Measurements from ENCODE around the gene UBR3.
A peak's percentile ranks its signal among the peaks of the same experiment; 100 is the strongest.
"Not testable (repeated sequence)": the region's sequence is repeated elsewhere in the genome, so short reads cannot be mapped to it uniquely, and the experiment has no call there.

Gene UBR3

DNA sequence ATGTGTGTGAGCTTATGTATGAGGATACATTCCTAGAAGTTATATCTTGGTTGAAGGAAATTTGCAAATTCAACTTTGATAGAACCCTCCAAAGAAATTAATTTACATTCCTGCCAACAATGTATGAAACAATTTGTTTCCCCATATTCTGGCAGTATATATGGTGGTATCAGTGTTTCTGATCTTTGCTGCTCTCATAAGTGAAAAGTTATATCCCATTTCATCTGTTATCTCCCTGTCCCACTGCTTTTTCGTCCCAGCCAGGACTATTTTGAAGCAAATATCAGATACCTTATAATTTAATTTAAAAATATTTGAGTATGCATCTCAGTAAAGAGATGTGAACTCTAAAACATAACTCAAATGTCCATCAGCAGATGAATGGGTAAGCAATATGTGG lies 7.1 kb downstream of the UBR3 start:
- H3K9me3 ChIP-seq = no peaks in the 10 kb centered on the region
- H3K27me3 ChIP-seq (ENCODE audit: low read depth) = no peaks in the 10 kb centered on the region
- peaks cover 6% of the 10 kb centered on the region for H3K36me3 ChIP-seq (replicated peaks)
- no peak for DNase-seq (ENCODE audit: low spot score in 2 of 2)
- in situ Hi-C loops (cut with MboI; ENCODE audit: low sequenced_read_pairs) = no loop called here
- no peaks in the 10 kb centered on the region; the same call in none of the 2 replicates for H3K4me1 ChIP-seq
- H3K4me3 ChIP-seq = no peak overlapping the region

DNA sequence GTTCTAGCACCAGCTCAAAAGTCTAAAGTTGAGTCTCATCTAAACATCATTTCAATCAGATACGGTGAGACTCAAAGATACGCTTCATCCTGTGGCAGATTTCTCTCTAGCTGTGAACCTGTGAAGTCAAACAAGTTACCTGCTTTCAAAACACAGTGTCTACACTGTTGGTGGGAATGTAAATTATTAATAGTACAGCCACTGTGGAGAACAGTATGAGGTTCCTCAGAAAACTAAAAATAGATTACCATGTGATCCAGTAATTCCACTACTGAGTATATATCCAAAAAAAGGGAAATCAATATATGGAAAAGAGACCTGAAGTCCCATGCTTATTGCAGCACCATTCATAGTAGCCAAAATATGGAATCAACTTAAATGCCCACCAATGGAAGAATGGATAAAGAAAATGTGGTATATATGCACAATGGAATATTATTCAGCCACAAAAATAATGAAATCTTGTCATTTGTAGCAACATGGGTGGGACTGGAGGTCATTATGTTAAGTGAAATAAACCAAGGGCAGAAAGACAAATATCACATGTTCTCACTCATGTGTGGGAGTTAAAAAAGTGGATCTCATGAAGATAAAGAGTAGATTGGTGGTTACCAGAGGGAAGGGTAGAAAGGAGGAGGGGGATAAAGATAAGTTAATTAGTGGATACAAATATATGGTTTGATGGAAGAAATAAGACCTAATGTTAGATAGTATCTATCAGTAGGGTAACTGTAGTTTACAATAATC lies 11.7 kb downstream of the UBR3 start:
- Histone ChIP-seq H3K27me3 (ENCODE audit: low read depth) (no peaks in the 10 kb centered on the region), H3K36me3 (replicated peaks) (no peaks in the 10 kb centered on the region; the same call in none of the 2 replicates), H3K4me3 (no peak overlapping the region), H3K9me3 (no peaks in the 10 kb centered on the region), H3K4me1 (no peaks in the 10 kb centered on the region; the same call in none of the 2 replicates)
- in situ Hi-C loops (cut with MboI; ENCODE audit: low sequenced_read_pairs) = no loop called here
- DNase-seq (ENCODE audit: low spot score in 2 of 2) = no peak

GRCh38 chr2:169839954-169840746 lies 12.9 kb downstream of the UBR3 start:
- in situ Hi-C loops (cut with MboI; ENCODE audit: low sequenced_read_pairs) = no loop called here
- Histone ChIP-seq H3K36me3 (replicated peaks) (no peaks in the 10 kb centered on the region; the same call in none of the 2 replicates), H3K27me3 (ENCODE audit: low read depth) (no peaks in the 10 kb centered on the region), H3K9me3 (no peaks in the 10 kb centered on the region), H3K4me3 (no peak overlapping the region), H3K4me1 (no peaks in the 10 kb centered on the region; the same call in 1 of the 2 replicates)
- no peak for DNase-seq (ENCODE audit: low spot score in 2 of 2)

- no peak for DNase-seq (ENCODE audit: low spot score in 2 of 2)
- no peaks in the 10 kb centered on the region for H3K27me3 ChIP-seq (ENCODE audit: low read depth)
- in situ Hi-C loops (cut with MboI; ENCODE audit: low sequenced_read_pairs) = no loop called here
- H3K4me3 ChIP-seq = no peak overlapping the region
- H3K36me3 ChIP-seq (replicated peaks) = no peaks in the 10 kb centered on the region; the same call in none of the 2 replicates
- no peaks in the 10 kb centered on the region; the same call in 1 of the 2 replicates for H3K4me1 ChIP-seq
- no peaks in the 10 kb centered on the region for H3K9me3 ChIP-seq
Measured at GRCh38 chr2:169840747-169841142, 13.5 kb downstream of the UBR3 start.

DNA sequence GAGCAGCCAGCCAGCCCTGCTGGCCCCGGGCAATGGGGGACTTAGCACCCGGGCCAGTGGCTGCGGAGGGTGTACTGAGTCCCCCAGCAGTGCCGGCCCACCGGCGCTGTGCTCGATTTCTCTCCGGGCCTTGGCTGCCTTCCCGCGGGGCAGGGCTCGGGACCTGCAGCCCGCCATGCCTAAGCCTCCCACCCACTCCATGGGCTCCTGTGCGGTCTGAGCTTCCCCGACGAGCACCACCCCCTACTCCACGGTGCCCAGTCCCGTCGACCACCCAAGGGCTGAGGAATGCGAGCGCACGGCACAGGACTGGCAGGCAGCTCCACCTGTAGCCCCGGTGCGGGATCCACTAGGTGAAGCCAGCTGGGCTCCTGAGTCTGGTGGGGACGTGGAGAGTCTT lies 14.4 kb downstream of the UBR3 start:
- H3K27me3 ChIP-seq (ENCODE audit: low read depth); H3K4me3 ChIP-seq; H3K9me3 ChIP-seq; in situ Hi-C loops (cut with MboI; ENCODE audit: low sequenced_read_pairs); DNase-seq (ENCODE audit: low spot score in 2 of 2); H3K4me1 ChIP-seq; H3K36me3 ChIP-seq (replicated peaks): not testable (repeated sequence)

DNA sequence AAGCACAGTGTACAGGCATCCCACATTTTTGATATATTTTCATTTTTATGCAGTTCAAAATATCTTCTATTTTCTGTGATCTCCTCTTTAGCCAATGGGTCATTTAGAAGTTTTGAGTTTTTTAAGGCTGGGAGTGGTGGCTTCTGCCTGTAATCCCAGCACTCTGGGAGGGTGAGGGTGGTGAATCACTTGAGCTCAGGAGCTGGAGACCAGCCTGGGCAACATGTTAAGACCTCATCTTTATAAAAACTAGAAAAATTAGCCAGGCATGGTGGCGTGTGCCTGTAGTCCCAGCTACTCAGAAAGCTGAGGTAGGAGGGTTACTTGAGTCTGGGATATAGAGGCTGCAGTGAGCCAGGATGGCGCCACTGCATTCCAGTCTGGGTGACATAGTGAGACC lies 17.8 kb downstream of the UBR3 start:
- H3K9me3 ChIP-seq = no peaks in the 10 kb centered on the region
- in situ Hi-C loops (cut with MboI; ENCODE audit: low sequenced_read_pairs) = no loop called here
- no peak overlapping the region for H3K4me3 ChIP-seq
- H3K4me1 ChIP-seq = peaks cover 3% of the 10 kb centered on the region
- no peaks in the 10 kb centered on the region for H3K27me3 ChIP-seq (ENCODE audit: low read depth)
- H3K36me3 ChIP-seq (replicated peaks) = no peaks in the 10 kb centered on the region; the same call in 1 of the 2 replicates
- no peak for DNase-seq (ENCODE audit: low spot score in 2 of 2)

DNA sequence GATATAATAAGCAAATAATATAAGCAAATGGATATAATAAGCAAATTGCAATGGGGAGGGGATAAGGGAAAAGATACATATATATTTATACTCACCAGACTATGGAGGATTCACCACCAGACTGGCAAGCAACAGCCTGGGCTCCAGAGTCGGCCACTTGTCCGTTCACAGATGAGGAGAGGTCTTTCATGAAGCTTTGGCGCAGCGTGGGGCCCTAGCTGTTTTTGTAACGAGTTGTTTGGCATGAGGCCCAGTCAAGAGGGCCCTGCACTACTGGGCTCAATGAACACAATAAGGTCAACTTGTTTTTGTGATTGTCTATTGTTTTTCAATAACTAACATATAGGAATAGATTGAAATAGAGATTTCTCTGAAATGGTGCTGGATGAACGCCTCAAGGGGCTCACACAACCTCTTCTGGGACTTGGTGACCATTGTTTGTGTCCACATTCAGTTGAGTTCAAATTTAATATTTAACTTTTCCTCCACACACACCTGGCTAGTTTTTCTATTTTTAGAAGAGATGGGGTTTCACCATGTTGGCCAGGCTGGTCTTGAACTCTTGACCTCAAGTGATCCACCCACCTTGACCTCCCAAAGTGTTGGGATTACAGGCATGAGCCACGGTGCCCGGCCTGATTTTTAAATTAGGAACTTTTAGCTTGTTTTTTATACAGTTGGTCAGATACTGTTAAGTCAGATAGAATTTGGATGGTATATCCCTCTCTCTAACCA lies 21.9 kb downstream of the UBR3 start:
- H3K9me3 ChIP-seq; H3K4me1 ChIP-seq; H3K36me3 ChIP-seq (replicated peaks); H3K27me3 ChIP-seq (ENCODE audit: low read depth); DNase-seq (ENCODE audit: low spot score in 2 of 2); in situ Hi-C loops (cut with MboI; ENCODE audit: low sequenced_read_pairs); H3K4me3 ChIP-seq: not testable (repeated sequence)

- no peak for DNase-seq (ENCODE audit: low spot score in 2 of 2)
- peaks cover 3% of the 10 kb centered on the region; the same call in 1 of the 2 replicates for H3K4me1 ChIP-seq
- no peaks in the 10 kb centered on the region for H3K9me3 ChIP-seq
- in situ Hi-C loops (cut with MboI; ENCODE audit: low sequenced_read_pairs) = no loop called here
- H3K4me3 ChIP-seq = no peak overlapping the region
- no peaks in the 10 kb centered on the region for H3K27me3 ChIP-seq (ENCODE audit: low read depth)
- H3K36me3 ChIP-seq (replicated peaks) = no peaks in the 10 kb centered on the region; the same call in 1 of the 2 replicates
Measured at GRCh38 chr2:169849710-169850109, 22.5 kb downstream of the UBR3 start.

GRCh38 chr2:169853041-169853668 lies 25.9 kb downstream of the UBR3 start:
- Histone ChIP-seq H3K4me1 (no peaks in the 10 kb centered on the region), H3K9me3 (no peaks in the 10 kb centered on the region), H3K27me3 (ENCODE audit: low read depth) (no peaks in the 10 kb centered on the region), H3K36me3 (replicated peaks) (no peaks in the 10 kb centered on the region; the same call in 1 of the 2 replicates), H3K4me3 (no peak overlapping the region)
- DNase-seq (ENCODE audit: low spot score in 2 of 2) = peak in 1 of 2 experiments; percentile 2
- in situ Hi-C loops (cut with MboI; ENCODE audit: low sequenced_read_pairs) = no loop called here

DNA sequence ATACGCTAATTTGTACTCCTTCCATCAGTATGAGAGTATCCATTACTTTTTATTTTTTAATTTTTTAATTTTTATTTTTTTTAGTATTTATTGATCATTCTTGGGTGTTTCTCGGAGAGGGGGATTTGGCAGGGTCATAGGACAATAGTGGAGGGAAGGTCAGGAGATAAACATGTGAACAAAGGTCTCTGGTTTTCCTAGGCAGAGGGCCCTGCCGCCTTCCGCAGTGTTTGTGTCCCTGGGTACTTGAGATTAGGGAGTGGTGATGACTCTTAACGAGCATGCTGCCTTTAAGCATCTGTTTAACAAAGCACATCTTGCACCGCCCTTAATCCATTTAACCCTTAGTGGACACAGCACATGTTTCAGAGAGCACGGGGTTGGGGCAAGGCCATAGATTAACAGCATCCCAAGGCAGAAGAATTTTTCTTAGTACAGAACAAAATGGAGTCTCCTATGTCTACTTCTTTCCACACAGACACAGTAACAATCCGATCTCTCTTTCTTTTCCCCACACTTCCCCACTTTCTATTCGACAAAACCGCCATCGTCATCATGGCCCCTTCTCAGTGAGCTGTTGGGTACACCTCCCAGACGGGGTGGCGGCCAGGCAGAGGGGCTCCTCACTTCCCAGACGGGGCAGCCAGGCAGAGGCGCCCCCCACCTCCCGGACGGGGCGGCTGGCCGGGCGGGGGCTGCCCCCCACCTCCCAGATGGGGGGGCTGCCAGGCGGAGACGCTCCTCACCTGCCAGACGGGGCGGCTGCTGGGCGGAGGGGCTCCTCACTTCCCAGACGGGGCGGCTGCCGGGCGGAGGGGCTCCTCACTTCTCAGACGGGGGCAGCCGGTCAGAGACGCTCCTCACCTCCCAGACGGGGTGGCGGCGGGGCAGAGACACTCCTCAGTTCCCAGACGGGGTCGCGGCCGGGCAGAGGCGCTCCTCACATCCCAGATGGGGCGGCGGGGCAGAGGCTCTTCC lies 28.3 kb downstream of the UBR3 start:
- in situ Hi-C loops (cut with MboI; ENCODE audit: low sequenced_read_pairs); H3K36me3 ChIP-seq (replicated peaks); H3K4me1 ChIP-seq; H3K27me3 ChIP-seq (ENCODE audit: low read depth); H3K4me3 ChIP-seq; DNase-seq (ENCODE audit: low spot score in 2 of 2); H3K9me3 ChIP-seq: not testable (repeated sequence)

DNA sequence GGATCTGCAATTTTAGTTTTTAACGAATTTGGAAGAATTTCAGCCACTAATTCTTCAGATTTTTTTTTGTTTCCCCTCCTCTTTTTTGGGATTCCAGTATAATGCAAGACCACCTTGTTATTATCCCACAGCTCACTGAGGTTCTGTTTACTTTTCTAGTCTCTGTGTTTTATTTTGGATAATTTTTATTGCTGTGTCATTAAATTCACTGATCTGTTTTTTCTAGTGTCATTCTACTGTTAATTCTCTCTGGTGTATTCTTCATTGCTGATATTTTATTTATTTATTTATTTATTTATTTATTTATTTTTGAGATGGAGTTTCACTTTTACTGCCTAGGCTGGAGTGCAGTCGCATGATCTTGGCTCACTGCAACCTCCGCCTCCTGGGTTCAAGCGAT lies 32.2 kb downstream of the UBR3 start:
- H3K9me3 ChIP-seq = no peaks in the 10 kb centered on the region
- DNase-seq (ENCODE audit: low spot score in 2 of 2) = no peak
- in situ Hi-C loops (cut with MboI; ENCODE audit: low sequenced_read_pairs) = no loop called here
- H3K27me3 ChIP-seq (ENCODE audit: low read depth) = no peaks in the 10 kb centered on the region
- no peak overlapping the region for H3K4me3 ChIP-seq
- no peaks in the 10 kb centered on the region for H3K4me1 ChIP-seq
- H3K36me3 ChIP-seq (replicated peaks) = no peaks in the 10 kb centered on the region

- no peak for DNase-seq (ENCODE audit: low spot score in 2 of 2)
- in situ Hi-C loops (cut with MboI; ENCODE audit: low sequenced_read_pairs) = no loop called here
- Histone ChIP-seq H3K4me1 (peaks cover 2% of the 10 kb centered on the region), H3K36me3 (replicated peaks) (no peaks in the 10 kb centered on the region), H3K4me3 (no peak overlapping the region), H3K9me3 (no peaks in the 10 kb centered on the region), H3K27me3 (ENCODE audit: low read depth) (no peaks in the 10 kb centered on the region)
Measured at GRCh38 chr2:169860149-169860548, 32.9 kb downstream of the UBR3 start.

Measured in HAP-1 (cell line).